HG03460 (cell line): ENCODE measurements around the gene GFI1B.
"Not testable (repeated sequence)": the region's sequence is repeated elsewhere in the genome, so short reads cannot be mapped to it uniquely, and the experiment has no call there.

Source experiments
- ATAC-seq: cut with Tn5 transposase; IDR thresholded peaks from one replicate; pipeline ENCODE4 v1.9.1; 2021; ENCODE audit not compliant: unreplicated experiment

GFI1B gene

GRCh38 chr9:133008824-133009223 lies 30.3 kb downstream of the GFI1B start:
- ATAC-seq: no peak

- no peak for ATAC-seq
Observed at GRCh38 chr9:133009906-133010582, 31.6 kb downstream of the GFI1B start.

GRCh38 chr9:133014696-133015095 lies 36.2 kb downstream of the GFI1B start:
- no peak for ATAC-seq

- ATAC-seq: no peak
Observed at GRCh38 chr9:133023117-133023890, 44.8 kb downstream of the GFI1B start.

GRCh38 chr9:133026426-133026825 lies 47.9 kb downstream of the GFI1B start:
- ATAC-seq: no peak

GRCh38 chr9:133027134-133027533 lies 48.6 kb downstream of the GFI1B start:
- ATAC-seq: no peak

GRCh38 chr9:133028221-133028620 lies 49.7 kb downstream of the GFI1B start:
- ATAC-seq: no peak

GRCh38 chr9:133029994-133030316 lies 51.5 kb downstream of the GFI1B start:
- no peak for ATAC-seq

- ATAC-seq: peak; percentile 94
Observed at GRCh38 chr9:133030317-133031129, 52.0 kb downstream of the GFI1B start, which contains the start of gene GTF3C5. Gene GTF3C5 (plus strand): TSS chr9:133030997. CDS start chr9:133031012, 15 bp downstream.

GRCh38 chr9:133031130-133031422 lies 52.6 kb downstream of the GFI1B start:
- no peak for ATAC-seq

GRCh38 chr9:133031496-133031911 lies 53.0 kb downstream of the GFI1B start:
- ATAC-seq: no peak

- no peak for ATAC-seq
Observed at GRCh38 chr9:133032171-133032570, 53.7 kb downstream of the GFI1B start.

- ATAC-seq: no peak
Observed at GRCh38 chr9:133035669-133036068, 57.2 kb downstream of the GFI1B start.

- no peak for ATAC-seq
Observed at GRCh38 chr9:133037775-133038515, 59.5 kb downstream of the GFI1B start.

- not testable (repeated sequence) for ATAC-seq
Observed at GRCh38 chr9:133040892-133041479, 62.5 kb downstream of the GFI1B start.
